Skin of body (tissue), 2 donors: ENCODE results near the gene TGFB2. TPM values are rescaled to one million over a fixed set of nuclear protein-coding genes. Genes with fewer than 3 reads are reported as not detected.

ENCODE experiments used
- DNase-seq: peaks from one replicate; lab custom pipeline; 2025; lab: John Stamatoyannopoulos, UW
- total RNA-seq: library from RNA; depleted of rRNA; stranded (reverse); fragments of >200 nt; gene quantifications from one replicate; pipeline ENCODE4 v1.2.3, GENCODE V29; 2014

Gene TGFB2
- total RNA-seq, 1 donor from 2014 or later, result 32.0 TPM

GRCh38 chr1:218332416-218332815 lies 12.7 kb upstream of the TGFB2 start:
- DNase-seq, result no peak

GRCh38 chr1:218336328-218336727 lies 8.8 kb upstream of the TGFB2 start:
- no peak for DNase-seq

GRCh38 chr1:218339267-218339831 lies 5.8 kb upstream of the TGFB2 start:
- DNase-seq, result peak; percentile 52

- no peak for DNase-seq
Measured at GRCh38 chr1:218341325-218341724, 3.8 kb upstream of the TGFB2 start.

- DNase-seq, result no peak
Measured at GRCh38 chr1:218342091-218342490, 3.0 kb upstream of the TGFB2 start.

- DNase-seq, result peak; percentile 68
Measured at GRCh38 chr1:218345673-218346390, 696 bp downstream of the TGFB2 start.

GRCh38 chr1:218346391-218347204 lies 1.5 kb downstream of the TGFB2 start:
- no peak for DNase-seq

GRCh38 chr1:218347336-218347722 lies 2.2 kb downstream of the TGFB2 start:
- peak; percentile 53 for DNase-seq

GRCh38 chr1:218347723-218348627 lies 2.8 kb downstream of the TGFB2 start:
- DNase-seq, result peak; percentile 78

- no peak for DNase-seq
Measured at GRCh38 chr1:218348628-218349071, 3.5 kb downstream of the TGFB2 start.

- DNase-seq, result peak; percentile 21
Measured at GRCh38 chr1:218349348-218350034, 4.4 kb downstream of the TGFB2 start.

GRCh38 chr1:218350035-218350525 lies 4.9 kb downstream of the TGFB2 start:
- DNase-seq, result no peak

- DNase-seq, result peak; percentile 69
Measured at GRCh38 chr1:218350801-218351266, 5.7 kb downstream of the TGFB2 start.

GRCh38 chr1:218351391-218352074 lies 6.4 kb downstream of the TGFB2 start:
- DNase-seq, result peak; percentile 72

- DNase-seq, result no peak
Measured at GRCh38 chr1:218352075-218352438, 6.9 kb downstream of the TGFB2 start.

GRCh38 chr1:218353656-218354055 lies 8.5 kb downstream of the TGFB2 start:
- DNase-seq, result no peak

GRCh38 chr1:218355278-218355677 lies 10.1 kb downstream of the TGFB2 start:
- no peak for DNase-seq

- DNase-seq, result no peak
Measured at GRCh38 chr1:218357211-218357892, 12.2 kb downstream of the TGFB2 start.

- no peak for DNase-seq
Measured at GRCh38 chr1:218357893-218358232, 12.7 kb downstream of the TGFB2 start.
